Measurements from ENCODE around the gene LCP1.
A peak's percentile ranks its signal among the peaks of the same experiment; 100 is the strongest.

Gene LCP1

GRCh38 chr13:46154136-46154801 is 27.7 kb downstream of the LCP1 start:
- no peak for DNase-seq (ENCODE audit: extremely low read depth, low read depth)
- TF ChIP-seq, protein P1, sequence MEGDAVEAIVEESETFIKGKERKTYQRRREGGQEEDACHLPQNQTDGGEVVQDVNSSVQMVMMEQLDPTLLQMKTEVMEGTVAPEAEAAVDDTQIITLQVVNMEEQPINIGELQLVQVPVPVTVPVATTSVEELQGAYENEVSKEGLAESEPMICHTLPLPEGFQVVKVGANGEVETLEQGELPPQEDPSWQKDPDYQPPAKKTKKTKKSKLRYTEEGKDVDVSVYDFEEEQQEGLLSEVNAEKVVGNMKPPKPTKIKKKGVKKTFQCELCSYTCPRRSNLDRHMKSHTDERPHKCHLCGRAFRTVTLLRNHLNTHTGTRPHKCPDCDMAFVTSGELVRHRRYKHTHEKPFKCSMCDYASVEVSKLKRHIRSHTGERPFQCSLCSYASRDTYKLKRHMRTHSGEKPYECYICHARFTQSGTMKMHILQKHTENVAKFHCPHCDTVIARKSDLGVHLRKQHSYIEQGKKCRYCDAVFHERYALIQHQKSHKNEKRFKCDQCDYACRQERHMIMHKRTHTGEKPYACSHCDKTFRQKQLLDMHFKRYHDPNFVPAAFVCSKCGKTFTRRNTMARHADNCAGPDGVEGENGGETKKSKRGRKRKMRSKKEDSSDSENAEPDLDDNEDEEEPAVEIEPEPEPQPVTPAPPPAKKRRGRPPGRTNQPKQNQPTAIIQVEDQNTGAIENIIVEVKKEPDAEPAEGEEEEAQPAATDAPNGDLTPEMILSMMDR (IDR thresholded peaks at IDR 0.05; ENCODE audit: low read depth, low read length) = no peak

- TF ChIP-seq, protein P1 (IDR thresholded peaks at IDR 0.05; ENCODE audit: low read depth, low read length) = no peak
- no peak for DNase-seq (ENCODE audit: extremely low read depth, low read depth)
Observed at GRCh38 chr13:46152627-46153328, 29.2 kb downstream of the LCP1 start.

DNA sequence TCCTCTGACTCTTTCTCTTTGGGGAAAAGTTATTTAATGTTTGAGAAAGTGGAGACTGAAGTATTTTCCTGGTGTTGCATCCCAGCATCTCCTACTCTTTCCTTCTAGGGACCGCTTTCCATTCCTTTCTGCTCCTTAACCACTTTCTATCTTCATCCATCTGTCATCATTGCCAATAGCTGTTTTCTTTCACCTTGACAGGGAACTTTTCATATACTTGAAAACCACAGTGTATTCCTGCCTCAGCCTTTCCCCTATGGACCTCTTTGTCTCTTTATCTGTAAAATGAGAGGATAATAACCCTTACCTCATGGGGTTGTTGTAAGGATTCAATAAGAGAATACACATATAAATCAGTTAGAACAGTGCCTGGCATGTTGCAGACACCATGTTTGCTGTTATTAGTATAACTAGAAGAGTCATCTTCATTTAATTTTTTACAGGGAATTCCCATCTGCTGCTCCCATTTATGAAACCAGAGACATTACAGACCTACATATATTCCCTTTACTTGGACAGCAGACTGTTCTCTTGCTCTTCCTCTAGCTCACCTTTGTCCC is 31.8 kb downstream of the LCP1 start:
- DNase-seq (ENCODE audit: extremely low read depth, low read depth) = no peak
- TF ChIP-seq, protein P1 (IDR thresholded peaks at IDR 0.05; ENCODE audit: low read depth, low read length) = no peak

- TF ChIP-seq, protein P1 (IDR thresholded peaks at IDR 0.05; ENCODE audit: low read depth, low read length) = no peak
Observed at GRCh38 chr13:46149272-46150133, 32.5 kb downstream of the LCP1 start.

GRCh38 chr13:46146898-46147297 is 35.1 kb downstream of the LCP1 start:
- TF ChIP-seq, protein P1 (IDR thresholded peaks at IDR 0.05; ENCODE audit: low read depth, low read length) = peak; percentile 40
- no peak for DNase-seq (ENCODE audit: extremely low read depth, low read depth)

More at GRCh38 chr13:46149272-46150133, 32.5 kb downstream of the LCP1 start:
- no peak for DNase-seq (ENCODE audit: extremely low read depth, low read depth)

- no peak for DNase-seq (ENCODE audit: extremely low read depth, low read depth)
- TF ChIP-seq, protein P1 (IDR thresholded peaks at IDR 0.05; ENCODE audit: low read depth, low read length) = no peak
Observed at GRCh38 chr13:46145950-46146349, 36.0 kb downstream of the LCP1 start.

Data from AG09319 (cell line).